HG02642 (cell line): ENCODE data around the gene DCAF11.
A peak's percentile ranks its signal among the peaks of the same experiment; 100 is the strongest.

Experiments
- ATAC-seq: cut with Tn5 transposase; IDR thresholded peaks from one replicate; pipeline ENCODE4 v1.9.1; 2021; ENCODE audit warnings: mild to moderate bottlenecking; ENCODE audit not compliant: unreplicated experiment, poor library complexity

DCAF11 gene

GRCh38 chr14:24114532-24115421 is at the start of gene DCAF11, which contains the start of gene NRL:
Gene DCAF11 (plus strand): TSS chr14:24114777. CDS start chr14:24115595, 818 bp downstream.
Gene NRL (minus strand): TSS chr14:24114949. CDS start chr14:24082848, 32,101 bp downstream.
- ATAC-seq = peak; percentile 86

- ATAC-seq = no peak
These were observed 49.7 kb upstream of the DCAF11 start for GRCh38 chr14:24064856-24065255.

DNA sequence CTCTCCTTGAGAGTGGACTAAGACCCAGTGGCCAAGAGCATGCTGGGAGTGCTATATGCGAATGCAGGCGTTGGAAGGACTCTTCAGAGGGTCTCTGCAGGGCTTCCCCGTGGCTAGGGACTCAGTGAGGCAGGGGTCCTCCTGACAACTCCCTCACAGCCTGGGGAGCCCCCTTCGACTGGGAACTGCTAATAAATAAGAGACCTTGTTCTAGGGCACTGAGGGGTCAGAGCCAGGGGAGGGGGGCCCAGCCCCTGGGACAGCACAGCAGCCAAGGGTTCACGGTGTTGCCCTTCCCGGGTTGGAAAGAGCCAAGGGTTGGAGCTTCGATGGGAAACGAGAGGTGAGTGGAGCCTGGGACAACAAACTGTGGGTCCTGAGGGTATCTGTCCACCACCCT is 49.2 kb upstream of the DCAF11 start:
- ATAC-seq = no peak

DNA sequence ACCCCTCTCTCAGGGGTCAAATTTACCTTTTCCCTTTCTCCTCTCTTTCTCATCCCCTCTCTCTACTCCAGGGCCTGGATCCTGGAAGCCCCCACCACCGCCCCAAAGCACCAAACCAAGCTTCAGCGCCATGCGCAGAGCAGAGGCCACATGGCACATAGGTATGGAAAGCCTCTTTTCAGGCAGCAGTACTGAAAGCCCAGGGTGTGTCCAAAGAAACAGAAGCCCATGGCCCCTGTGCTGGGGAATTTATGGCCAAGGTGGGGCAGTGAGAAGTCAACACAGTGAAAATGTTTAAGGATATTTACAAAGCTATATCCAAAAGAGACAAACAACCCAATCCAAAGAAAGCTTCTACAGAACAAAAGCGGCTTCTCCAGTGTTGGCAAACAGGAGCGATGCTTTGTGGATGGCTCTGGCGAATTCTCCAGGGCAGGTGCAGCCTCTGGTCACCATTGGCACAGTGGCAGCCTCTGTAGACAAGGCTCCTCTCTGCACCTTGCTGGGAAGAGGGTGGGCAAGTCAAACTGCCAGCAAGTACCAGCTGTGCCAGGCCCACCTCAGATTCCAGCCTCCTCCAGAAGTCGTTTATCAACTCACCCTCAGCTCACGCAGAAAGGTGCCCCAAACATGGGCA is 48.0 kb upstream of the DCAF11 start:
- no peak for ATAC-seq

GRCh38 chr14:24067133-24068082 is 47.2 kb upstream of the DCAF11 start:
- ATAC-seq = no peak

DNA sequence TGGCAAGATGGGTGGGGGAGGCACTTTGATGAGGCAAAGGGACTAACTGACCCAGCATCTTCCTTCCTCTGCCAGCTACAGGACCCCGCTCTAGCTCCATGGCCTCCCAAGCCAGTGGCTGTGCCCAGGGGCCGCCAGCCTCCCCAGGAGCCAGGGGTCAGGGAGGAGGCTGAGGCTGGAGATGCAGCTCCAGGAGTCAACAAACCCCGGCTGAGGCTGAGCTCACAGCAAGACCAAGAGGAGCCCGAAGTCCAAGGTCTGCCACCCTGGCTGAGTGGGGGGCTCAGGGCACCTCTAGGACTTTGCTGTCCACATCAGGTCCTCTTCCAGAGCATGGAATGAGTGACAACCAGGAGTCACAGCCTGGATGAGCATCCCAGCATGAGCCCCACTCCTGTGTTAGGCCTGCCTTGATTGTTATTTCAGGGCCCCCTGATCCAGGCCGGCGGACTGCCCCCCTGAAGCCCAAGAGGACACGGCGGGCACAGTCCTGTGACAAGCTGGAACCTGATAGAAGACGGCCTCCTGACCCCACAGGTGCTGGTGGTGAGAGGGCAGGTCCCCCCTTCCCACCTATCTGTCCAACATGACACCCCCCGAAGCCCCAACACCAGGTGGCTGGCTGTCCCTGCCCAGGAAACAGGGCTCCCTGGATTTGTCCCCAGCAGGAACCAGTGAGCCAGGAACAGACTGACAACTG is 45.7 kb upstream of the DCAF11 start:
- ATAC-seq = no peak

GRCh38 chr14:24069411-24069735 is 45.2 kb upstream of the DCAF11 start:
- no peak for ATAC-seq

- ATAC-seq = no peak
These were observed 44.1 kb upstream of the DCAF11 start for GRCh38 chr14:24070285-24071143.

- ATAC-seq = no peak
These were observed 43.4 kb upstream of the DCAF11 start, which contains the start of gene CPNE6 for GRCh38 chr14:24071144-24071697. Gene CPNE6 (plus strand): TSS chr14:24071562. CDS start chr14:24072937, 1,375 bp downstream.

- no peak for ATAC-seq
These were observed 42.6 kb upstream of the DCAF11 start for GRCh38 chr14:24071836-24072430.

- ATAC-seq = no peak
These were observed 42.1 kb upstream of the DCAF11 start for GRCh38 chr14:24072436-24072835.

- ATAC-seq = no peak
These were observed 41.4 kb upstream of the DCAF11 start for GRCh38 chr14:24072881-24073877.

- ATAC-seq = no peak
These were observed 39.7 kb upstream of the DCAF11 start for GRCh38 chr14:24074625-24075484.

DNA sequence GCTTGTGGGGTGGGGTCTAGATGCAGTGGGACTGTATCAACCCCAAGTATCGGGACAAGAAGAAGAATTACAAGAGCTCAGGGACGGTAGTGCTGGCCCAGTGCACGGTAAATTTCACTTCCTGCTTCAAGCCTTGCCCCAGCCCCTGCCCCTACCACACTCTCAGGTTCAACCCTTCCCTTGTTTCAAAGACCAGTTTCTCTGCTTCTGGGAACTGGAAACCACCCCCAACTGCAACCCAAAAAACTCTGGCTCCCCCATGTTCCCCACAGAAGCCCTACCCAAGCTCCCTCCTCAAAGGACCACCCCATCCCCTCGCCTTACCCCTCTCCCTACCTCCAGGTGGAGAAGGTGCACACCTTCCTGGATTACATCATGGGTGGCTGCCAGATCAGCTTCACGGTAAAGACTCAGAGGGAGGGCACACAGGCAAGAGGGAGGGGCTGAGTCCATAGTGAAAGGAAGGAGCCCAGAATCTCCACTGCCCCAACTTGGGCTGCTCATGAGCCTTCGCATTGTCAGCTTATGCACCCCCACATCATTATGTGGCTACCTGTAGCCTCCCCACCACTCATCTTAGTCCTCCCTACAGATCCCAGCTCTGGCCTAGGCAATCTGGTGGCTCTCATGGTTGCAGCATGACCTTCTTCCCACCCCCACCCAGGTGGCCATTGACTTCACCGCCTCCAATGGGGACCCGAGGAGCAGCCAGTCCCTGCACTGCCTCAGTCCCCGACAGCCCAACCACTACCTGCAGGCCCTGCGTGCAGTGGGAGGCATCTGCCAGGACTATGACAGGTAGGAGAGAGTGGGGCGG is 38.9 kb upstream of the DCAF11 start:
- no peak for ATAC-seq

DNA sequence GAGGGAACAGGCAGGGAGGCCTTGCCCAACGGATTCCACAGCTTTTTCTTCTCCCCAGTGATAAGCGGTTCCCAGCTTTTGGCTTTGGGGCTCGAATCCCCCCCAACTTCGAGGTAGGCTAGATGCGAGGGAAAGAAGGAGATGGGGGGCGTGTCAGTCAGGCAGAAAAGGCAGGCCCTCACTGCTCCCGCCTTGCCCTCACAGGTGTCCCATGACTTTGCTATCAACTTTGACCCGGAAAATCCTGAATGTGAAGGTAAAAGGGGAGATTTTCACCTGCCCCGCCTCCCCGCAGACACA is 38.3 kb upstream of the DCAF11 start:
- ATAC-seq = no peak

DNA sequence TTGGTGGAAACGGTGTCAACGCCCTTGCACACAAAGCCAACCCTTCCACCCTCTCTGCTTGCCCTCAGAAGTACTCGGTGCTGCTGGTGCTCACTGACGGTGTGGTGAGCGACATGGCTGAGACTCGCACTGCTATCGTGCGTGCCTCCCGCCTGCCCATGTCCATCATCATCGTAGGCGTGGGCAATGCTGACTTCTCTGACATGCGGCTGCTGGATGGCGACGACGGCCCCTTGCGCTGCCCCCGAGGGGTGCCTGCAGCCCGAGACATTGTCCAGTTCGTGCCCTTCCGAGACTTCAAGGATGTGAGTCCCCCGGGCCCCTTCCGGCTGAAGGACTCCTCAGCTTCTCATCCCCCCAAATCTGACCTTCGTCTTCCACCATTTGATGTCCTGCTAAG is 37.5 kb upstream of the DCAF11 start:
- no peak for ATAC-seq
